Stimulated activated CD8-positive, alpha-beta memory T cell treated with anti-CD3 and anti-CD28 coated beads, Interleukin-4, amount 100 ng/mL, for 1 hour (primary cell): ENCODE measurements around the gene ITGAL.
"Not testable (repeated sequence)": the region's sequence is repeated elsewhere in the genome, so short reads cannot be mapped to it uniquely, and the experiment has no call there.

ENCODE experiments used
- DNase-seq, 2 donors: peaks; one replicate each; pipeline ENCODE4 v3.0.0-alpha.2; 2020; ENCODE audit warnings: low read depth in 2 of 2, low spot score in 1 of 2

Gene ITGAL

DNA sequence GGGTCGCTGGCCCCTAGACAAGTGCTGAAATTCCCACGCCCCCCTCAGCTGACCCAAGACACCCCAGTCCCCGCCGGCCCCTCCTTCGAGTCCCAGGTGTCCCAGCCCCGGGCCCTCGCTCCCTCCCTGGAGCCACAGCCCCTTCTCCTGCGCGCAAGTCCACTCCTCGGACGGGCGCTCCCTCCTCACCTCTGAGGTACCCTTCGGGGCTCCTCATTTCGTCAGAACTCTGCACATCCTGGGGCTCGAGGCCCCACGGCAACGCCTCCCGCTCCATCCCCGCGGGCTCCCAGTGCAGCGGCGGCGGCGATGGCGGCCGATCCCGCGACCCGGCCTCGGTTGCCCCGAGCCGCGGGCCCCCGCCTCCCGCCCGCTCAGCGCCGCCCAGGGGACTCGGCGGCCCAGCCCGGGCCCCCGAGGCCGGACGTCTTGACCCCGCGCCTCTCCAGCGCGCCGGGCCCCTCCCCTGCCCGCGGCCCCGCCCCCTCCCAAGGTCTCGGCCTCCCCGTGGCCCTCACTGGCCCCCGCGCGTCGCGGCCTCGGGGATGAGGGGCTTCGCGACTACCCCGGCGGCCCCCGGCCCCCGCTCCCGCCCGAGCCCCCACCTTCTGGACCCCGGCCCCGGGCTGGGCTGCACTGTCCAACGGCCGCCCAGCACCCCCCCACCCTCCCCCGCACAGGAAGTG is 53.7 kb downstream of the ITGAL start, which contains the start of gene ZNF768:
TSS of gene ZNF768 (minus strand) at position 430 of the 686 bp plus-strand sequence. CDS start at position 277, 153 bp downstream.
- no peak for DNase-seq

DNA sequence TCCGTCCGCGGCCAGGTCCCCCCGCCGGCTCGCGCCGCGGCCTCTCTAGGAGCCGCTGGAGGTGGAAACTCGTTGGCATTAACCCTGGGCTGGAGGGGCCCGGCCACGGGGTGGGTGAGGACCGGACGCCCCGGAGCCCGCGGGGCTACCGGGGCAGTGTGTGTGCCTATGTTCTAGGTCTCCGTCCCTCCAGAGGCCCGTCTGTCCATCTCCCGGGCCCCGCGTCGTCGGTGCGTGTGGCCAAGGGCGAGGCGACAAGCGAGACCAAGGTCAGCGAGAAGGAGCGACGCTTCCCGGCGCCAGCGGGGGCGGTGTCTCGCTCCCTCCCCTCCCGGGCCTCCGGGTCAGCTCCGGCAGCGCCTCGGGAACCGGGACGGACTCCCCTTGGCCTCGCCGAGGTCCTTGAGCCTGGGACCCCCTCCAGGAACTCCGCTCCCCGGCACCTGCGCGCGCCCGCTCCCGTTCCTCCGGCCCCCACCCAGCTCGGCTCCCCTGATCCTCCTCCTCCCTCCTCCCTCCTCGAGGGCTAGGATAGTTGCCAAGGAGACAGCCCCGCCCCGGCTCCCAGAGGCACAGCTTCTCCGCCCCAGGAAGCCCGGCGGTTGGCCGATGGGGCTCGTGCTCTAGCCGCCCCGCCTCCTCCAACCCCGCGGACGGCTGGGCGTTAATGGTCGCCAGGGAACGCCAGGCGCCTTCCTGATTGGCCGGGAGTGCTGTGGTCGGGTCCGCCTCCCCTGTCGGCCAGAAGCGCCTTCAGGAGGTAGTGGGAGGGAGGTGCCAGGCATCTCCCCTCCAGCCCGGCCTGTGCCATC is 54.5 kb downstream of the ITGAL start:
- peak; percentile 60 to 79 for DNase-seq

DNA sequence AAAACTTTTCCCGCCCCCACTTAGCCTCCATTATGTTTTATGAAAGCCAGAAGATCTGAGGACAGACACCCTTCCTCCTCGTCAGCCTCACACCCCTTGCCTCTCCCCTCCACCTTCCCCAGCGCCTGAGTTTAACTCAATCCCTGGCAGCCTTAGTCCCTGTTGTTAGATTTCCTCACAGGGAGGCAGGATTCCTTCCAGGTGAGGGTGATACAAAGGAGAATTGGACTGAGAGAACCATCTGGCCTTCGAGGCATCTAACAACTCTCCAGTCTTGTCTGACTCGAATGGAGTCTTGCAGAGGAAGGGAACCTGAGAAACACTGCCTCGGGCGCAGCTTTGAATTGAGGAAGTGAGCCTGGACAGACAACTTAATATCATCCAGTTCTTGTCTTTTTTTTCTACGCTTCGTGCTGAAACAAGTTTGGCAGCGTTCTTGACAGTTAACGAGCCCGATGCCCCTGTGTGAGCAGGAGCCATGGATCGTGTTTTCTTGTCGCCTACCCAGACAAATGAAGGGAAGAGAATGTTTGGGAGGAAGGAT is 55.2 kb downstream of the ITGAL start:
- DNase-seq, result no peak

DNA sequence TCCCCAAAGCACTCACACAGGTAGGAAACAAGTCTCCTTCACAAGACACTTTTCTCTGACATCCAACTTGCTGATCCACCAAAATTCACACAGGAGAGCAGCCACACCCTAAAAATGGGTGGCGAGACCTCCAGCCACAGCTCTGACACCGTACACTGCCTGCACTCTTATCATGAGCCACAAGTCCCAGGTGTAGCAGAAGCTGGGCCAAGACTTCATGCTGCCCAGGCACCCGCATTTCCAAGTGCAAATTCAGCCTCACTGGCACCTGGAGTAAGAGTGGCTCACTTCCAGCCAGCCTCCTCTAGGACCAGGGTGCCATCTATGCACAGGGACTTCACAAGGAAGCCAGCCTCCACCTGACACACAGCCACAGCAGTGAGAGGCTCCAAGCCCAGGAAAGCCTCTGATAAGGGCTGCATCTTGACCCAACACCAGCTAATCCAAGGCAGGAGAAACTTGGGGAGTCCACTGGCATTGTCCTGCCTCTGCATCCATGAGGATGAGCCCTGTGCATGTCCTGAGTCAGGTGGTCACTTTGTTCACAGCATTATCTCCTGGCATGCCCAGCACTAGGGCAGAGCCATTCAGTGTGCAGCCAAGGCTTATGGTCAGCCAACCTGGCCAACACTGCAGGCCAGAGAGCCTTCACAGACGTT is 56.4 kb downstream of the ITGAL start:
- no peak for DNase-seq

DNA sequence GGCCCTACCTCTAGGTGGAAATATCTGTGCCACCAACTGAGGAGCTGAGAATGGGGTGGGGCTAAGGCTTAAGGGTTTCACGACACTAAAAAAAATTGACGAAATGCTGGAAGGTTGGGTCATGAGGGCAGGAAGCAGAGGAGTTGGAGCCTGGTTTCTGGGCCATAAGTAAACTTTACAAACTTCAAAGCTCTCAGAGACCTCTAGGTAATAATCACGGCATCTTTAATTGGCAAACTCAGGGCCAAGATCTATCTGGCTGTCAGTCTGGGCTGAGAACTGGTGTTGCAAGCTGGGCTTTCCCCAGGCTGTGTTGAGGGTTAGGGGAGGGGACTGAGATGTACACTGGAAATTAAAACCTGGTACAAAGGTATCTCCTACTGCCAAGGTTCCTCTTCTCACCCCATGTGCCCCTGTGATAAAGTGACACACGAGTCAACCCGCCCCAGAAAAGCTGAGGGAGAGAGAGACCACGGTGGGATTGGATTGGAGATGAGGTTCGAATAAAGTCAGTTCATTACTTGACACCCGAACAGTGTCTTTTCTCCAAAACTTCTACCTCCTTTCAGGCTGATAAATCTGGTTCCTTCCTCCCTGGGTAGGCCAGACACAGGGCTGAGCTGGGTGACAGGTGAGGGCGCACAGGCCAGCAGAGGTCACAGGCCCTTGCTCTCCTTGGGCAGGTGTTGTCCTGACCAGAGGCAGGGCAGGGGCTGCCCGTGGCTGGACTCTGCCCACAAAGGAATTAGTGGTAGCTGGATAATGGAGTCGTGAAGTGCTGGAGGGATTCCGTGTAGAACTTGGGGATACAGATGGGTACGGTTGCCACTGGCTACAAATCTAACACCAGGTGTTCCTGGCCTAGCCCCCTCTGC is 57.9 kb downstream of the ITGAL start:
- DNase-seq, result no peak

DNA sequence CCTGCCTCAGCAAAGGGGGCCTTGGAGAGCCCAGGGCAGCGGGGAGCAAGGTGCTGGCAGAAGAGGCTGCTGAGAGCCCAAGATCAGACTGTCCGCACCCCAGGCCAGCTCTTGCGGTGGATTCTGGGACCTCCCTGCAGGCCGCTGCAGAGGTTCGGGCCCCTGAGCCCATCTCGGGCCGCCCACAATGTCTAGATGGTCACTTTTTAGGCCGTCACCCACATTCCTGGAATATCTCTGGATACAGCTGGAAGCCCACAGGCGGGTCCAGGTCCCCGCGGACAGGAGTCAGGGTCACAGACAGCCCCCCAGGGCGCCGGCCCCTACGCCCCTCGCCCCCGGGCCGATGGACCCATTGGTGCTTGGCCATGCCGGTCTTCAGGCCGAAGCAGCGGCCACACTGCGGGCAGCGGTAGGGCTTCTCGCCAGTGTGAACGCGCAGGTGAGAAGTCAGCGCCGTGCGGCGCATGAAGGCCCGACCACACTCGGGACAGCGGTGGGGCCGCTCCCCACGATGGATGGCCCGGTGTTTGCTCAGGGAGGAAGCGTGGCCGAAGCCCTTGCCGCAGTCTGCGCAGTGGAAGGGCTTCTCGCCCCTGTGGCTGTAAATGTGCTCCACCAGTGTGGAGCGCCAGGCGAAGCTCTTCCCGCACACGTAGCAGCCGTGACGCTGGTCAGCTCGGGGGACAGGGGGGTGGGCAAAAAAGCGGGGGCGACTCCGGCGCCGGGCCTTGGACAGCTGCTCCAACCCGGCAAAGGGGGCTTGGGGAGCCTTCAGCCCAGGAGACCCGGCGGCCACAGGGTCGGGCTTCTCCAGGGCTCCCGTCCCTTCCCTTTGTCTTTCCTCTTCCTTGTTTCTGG is 60.0 kb downstream of the ITGAL start:
- no peak for DNase-seq

DNA sequence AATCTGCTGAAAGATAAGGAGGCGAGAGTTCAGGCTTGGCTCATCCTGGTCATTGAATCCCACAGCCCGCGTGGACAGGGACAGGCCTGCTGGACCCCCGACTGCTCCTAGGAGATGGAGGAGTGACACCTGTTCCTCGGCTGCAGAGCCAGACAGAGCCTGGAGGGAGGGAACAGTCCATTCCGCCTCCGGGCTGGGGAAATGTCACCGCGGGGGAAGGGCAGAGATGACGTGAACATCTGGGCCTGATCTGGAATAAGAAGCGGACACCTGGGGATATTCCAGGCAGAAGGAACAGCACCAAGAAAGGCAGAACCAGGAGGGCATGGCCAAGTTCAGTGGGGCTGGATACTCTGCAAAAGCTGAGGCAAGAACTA is 60.6 kb downstream of the ITGAL start:
- DNase-seq, result no peak

DNA sequence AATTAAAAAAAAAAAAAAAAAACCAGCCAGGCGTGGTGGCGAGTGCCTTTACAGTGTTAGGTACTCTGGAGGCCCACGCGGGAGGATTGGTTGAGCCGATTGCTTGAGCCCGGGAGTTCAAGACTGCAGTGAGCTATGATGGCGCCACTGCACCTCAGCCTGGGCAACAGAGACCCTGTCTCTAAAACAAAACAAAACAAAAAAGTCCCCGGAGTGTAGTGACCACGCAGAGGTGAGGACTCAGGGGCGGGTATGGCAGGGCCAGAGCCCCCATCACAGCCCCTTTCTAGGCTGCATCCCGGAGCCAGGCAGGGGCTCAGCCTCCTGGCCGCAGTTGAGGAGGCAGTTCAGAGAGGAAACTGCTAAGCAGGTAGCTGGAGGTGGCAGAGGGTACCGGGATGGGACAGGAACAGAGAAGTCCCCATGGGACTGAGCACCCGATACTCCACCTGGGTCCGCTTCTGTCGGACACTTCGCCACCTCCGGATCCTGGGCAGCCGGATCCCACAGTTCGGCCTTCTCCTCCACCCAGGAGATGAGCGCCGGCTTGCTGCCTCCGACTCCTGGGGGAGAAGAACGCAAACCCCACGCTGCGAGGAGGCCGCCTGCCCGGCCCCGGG is 61.3 kb downstream of the ITGAL start:
- no peak for DNase-seq

DNA sequence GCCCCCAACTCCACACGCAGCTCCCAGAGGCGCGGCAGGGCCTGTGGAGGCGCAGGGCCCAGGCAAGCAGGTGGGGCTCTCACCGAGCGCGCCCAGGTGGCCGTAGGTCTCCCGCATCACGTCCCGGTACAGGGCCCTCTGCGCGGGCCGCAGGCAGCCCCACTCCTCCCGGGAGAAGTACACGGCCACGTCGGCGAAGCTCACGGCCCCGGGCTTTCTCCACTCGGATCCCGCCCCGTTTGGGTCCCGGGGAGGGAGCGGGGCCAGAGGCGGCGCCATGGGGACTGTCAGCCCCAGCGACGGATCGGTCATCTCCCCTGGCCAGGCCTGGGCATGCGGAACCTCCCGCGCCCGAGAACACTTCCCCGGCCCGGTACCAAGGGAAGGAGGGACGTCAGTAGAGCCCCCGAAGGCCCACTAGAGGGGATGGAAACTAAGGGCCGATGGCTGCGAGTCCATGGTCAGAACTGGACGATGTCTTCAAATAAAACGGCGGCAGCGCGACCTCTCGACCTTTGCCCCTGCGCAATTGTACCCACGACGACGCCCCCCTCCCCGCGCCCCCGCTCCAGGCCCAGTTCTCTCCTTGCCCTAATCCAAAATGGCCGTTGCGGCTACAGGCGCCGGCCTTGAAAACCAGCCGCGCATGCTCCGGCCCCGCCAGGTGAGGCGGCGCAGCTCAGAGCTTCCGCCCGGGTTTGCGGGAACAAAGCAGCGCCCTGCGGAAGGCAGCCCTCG is 62.0 kb downstream of the ITGAL start, which contains the start of gene ZNF747:
TSS of gene ZNF747 (minus strand) at position 491 of the 738 bp plus-strand sequence. CDS start at position 312, 179 bp downstream.
- DNase-seq, result peak; percentile 71 to 85

DNA sequence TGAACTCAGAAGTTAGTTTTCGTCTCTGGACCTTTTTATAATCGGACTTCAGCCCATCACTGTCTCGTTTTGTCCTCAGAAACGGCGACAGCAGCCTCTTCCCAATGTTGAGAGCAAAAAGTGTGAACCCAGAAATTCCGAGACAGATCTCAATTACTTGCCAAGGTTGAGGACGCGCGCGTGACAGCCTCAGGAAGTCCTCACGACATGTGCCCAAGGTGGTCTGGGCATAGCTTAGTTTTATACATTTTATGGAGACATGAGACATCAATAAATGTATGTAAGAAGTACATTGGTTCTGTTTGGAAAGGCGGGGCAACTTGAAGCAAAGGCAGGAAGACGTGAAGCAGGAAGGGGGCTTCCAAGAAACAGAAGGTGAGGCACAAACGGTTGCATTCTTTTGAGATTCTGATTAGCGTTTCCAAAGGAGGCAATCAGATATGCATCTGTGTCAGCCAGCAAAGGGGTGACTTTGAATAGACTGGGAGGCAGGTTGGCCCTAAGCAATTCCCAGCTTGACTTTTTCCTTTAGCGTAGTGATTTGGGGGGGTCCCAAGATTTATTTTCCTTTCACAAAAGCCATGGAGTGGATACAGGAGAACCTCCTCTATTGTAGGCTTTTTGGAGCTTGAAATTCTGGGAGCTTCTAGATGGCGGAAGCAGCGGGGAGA is 62.7 kb downstream of the ITGAL start:
- DNase-seq, result no peak

DNA sequence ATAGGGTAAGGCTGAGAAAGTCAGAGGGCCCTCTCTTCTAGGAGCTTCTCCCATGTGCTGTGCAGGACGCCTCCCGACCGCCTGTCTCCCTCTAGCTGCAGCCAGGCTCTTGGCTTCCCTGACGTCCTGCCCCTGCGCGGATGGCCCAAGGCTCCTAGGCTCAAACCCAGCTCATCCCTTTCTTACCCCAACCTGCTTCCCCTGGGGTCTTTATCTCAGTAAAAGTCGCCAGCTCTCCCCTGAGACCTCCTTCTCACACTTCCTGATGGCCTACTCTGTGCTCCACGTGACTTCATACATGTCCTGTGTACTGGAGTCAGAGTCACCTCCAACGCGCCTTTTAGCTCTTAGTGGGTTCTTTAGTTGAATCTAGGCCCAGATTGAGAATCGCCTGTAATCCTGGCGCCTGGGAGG is 63.2 kb downstream of the ITGAL start:
- peak in 1 of 2 donors; percentile 50 for DNase-seq

DNA sequence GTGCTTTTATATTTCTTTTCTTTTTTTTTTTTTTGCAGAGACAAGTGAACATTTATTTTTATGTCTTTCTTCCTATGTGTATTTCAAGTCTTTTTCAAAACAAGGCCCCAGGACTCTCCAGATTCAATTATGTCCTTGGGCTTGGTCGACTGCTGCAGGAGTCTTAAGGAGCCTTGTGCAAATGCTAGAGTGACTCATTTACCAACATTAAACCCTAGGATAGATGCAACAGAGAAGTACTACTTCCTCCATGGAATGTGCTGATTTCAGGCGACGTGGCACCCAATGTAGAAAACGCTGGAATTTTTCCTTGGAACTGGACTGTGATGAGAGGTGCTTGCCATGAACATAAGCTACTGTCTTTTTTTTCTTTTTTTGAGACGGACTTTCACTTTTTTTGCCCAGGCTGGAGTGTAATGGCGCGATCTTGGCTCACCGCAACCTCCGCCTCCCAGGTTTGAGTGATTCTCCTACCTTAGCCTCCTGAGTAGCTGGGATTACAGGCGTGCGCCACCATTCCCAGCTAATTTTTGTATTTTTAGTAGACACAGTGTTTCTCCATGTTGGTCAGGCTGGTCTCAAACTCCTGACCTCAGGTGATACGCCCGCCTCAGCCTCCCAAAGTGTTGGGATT is 64.0 kb downstream of the ITGAL start:
- not testable (repeated sequence) for DNase-seq

DNA sequence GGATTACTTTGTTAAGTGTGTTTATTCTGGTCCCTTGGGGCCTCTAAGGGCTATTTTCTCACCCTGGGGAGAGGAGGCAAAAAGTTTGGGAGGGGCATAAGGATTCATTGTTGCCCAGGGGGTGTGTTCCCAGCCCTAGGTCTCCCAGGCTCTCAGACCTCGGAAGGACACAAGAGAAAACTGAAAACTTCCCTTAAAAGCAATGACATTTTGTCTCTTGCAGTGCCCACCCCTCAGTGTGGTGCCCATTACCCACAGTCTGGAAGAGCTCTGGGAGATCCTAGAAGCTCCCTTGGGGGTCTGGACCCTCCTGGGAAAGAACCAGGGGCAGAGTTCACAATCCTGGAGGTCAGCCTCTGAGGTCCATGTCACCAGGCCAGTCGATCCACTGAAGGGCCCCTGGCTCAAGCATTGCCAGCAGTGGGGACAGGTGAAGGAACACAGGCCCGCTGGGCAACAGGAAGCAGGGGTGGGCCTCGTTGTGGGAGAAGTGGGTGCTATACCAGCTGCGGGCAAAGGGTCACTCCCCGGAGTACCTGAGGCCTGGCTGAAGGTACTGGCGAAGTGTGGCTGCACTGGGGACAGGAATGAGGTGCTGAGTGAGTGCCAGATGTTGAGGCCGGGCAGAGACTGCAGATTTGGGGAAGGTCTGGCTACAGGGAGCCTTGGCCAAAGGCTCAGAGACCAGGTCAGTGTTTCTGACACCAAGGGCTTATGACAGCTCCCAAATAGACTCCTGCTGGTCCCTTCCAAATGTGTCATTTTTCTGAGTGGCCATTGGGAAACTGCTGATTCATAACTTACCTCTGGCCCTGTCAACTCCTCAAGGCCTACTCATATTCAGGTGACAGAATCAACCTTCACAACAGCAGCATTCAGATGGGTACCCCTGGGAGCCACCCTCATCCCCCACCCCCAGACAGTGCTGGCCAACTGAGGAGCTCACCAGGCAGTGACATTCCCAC is 66.7 kb downstream of the ITGAL start:
- DNase-seq, result no peak

DNA sequence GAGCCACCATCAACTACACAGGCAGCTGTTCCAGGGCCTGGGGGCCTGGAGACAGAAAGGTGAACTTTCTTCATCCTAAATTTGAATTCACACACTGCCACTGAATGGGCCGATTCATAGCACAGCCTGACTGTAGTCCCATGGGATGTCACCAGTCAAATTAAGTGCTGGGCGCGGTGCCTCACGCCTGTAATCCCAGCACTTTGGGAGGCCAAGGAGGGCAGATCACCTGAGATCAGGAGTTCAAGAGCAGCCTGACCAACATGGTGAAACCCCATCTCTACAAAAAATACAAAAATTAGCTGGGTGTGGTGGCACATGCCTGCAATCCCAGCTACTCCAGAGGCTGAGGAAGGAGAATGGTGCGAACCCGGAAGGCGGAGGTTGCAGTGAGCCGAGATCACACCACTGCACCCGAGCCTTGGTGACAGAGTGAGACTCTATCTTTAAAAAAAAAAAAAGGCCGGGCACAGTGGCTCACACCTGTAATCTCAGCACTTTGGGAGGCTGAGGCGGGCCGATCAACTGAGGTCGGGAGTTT is 67.5 kb downstream of the ITGAL start:
- DNase-seq, result not testable (repeated sequence)

DNA sequence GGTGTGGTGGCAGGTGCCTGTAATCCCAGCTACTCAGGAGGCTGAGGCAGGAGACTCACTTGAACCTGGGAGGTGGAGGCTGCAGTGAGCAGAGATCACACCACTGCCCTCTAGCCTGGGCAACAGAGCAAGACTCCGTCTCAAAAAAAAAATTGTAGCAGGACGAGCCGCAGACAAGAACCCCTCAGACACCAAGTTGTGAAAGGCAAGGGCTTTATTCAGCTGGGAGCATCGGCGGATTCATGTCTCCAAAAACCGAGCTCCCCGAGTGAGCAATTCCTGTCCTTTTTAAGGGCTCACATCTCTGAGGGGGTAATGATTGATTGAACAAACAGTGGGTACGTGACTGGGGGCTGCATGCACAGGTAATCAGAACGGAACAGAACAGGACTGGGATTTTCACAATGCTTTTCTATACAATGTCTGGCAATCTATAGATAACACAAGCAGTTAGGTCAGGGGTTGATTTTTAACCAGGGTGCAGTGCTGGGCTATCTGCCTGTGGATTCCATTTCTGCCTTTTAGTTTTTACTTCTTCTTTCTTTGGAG is 68.4 kb downstream of the ITGAL start:
- not testable (repeated sequence) for DNase-seq
